ENCODE data around the gene TMCO4.

The TMCO4 gene

DNA sequence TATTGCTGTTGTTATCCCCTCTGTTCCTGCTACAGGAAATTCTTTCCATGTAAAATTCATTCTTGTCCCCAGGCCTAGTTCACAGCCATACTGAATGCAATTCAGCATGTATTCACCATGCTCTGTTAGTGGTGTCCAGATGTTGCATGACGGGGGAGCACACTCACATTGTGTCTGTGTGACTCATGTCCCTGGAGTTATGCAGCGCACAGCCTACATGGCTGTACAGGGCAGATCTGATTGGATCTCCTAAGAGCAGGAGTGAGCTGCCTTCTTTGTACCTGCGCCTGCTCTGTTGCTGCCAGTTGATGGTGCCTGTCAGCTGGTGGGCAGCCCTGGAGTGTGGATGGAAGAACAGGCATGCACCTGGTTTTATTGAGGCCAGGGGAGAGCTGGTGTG lies 117.5 kb downstream of the TMCO4 start:
- no peak for DNase-seq

DNA sequence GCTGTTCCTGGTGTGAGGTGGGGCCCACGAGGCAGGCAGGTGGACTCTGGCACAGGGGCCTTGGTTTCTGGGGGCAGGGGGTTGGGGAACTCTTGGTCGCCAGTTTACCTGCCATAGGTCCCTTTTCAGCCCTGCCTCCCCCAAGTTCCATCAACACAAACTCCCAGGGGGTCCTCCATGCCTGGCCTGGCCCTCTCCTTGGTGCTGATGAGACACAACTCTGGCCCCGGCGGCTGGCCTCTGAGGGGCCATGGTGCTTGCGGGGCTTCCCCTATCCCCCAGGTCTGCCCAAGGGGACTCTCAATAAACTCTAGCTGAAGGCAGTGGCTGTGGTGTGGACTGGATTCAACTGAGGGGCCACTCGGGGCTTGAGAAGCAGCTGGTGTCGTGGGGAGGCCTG lies 119.1 kb downstream of the TMCO4 start:
- DNase-seq, result no peak

DNA sequence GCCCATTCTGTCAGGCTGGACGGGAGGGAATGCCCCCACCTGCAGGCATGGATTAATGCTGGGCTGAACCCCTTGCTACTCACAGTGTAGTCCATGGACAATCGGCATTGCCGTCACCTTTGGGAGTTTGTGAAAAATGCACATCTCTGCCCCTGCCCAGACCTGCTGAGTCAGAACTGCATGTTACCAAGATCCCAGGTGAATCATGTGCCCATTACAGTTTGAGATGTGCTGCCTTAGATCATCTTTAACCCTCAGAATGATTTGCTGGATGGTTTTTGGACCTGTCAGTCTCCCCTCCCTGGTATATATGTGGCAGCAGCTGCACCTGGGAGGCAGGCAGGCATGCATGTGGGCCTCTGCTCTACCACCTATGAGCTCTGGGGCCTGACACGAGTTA lies 120.0 kb downstream of the TMCO4 start:
- DNase-seq, result no peak

DNA sequence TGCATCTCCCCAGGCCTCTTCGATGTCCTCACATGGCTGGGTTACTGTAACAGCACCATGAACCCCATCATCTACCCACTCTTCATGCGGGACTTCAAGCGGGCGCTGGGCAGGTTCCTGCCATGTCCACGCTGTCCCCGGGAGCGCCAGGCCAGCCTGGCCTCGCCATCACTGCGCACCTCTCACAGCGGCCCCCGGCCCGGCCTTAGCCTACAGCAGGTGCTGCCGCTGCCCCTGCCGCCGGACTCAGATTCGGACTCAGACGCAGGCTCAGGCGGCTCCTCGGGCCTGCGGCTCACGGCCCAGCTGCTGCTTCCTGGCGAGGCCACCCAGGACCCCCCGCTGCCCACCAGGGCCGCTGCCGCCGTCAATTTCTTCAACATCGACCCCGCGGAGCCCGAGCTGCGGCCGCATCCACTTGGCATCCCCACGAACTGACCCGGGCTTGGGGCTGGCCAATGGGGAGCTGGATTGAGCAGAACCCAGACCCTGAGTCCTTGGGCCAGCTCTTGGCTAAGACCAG lies 120.7 kb downstream of the TMCO4 start:
- no peak for DNase-seq

DNA sequence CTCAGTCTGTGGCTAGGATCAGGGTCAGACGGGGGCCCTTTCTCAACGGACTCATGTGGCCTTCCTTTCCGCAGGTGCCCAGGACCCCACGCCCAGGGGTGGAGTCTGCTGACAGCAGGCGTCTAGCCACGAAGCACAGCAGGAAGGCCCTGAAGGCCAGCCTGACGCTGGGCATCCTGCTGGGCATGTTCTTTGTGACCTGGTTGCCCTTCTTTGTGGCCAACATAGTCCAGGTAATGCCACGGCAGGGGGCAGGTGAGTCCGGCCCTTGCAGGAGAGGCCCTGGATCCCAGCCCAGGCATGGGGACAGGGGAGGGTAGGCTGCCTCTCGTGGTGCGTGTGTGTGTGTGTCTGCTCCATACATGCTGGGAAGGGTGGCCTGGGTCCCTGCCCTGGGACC lies 121.2 kb downstream of the TMCO4 start:
- no peak for DNase-seq

DNA sequence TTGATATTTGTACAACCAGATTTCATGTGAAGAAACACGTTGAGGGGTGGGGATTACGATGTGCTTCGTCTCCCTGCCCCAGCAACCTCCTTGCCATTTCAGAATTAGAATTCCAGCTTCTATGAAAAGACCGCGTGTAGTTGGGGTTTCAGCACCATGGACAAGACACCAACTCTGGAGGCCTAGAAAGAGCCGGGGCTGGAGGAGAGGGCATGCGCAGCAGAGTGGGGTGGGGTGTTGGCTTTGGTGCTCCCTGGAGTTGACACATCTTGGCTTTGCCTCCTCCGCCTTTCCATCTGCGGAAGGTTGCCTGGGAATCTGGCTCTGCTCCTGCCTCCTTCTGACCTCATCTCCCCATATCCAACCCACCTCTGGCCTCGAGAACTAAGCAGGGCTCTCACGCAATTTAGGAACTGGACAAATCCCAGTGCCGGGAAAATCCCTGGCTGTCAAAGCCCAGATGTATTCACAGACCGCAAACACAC lies 123.2 kb downstream of the TMCO4 start:
- no peak for DNase-seq

DNA sequence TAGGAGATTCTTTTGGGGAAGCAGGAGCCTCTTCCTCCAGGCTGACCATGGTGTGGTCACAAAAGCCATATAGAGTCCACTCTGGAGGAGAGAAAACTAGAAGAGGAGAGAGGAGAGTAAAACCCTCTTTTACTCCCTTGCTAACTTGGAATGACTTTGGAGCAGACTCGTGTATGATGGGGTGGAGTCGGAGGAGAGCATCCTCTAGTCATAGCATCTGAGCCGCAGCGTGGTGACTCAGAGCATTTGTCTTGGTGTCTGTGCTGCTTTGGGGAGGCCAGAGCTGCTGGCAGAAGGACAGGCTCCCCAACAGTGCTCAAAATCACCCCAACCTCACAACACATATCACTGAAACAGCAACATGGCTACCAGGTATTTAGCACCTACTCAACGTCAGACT lies 123.9 kb downstream of the TMCO4 start:
- no peak for DNase-seq

DNA sequence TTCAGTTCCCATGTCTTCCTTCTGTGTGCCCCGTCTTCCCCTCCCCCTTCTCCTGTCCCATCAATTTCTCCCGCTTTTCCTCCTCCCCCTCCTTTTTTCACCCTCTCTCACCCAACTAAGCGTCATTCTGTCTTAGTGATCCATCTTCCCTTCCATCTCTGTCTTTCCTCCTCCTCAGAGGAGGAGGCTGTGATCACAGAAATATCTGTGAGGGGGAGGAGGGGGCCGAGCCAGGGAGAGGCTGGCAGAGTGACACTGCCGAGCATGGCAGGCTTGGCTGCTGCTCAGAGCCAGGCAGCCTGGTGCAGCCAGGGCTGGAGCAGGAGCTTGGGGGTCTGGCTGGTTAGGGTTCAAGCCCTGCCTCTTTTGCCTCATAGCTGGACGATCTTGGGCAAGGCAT lies 127.5 kb downstream of the TMCO4 start:
- DNase-seq, result no peak

DNA sequence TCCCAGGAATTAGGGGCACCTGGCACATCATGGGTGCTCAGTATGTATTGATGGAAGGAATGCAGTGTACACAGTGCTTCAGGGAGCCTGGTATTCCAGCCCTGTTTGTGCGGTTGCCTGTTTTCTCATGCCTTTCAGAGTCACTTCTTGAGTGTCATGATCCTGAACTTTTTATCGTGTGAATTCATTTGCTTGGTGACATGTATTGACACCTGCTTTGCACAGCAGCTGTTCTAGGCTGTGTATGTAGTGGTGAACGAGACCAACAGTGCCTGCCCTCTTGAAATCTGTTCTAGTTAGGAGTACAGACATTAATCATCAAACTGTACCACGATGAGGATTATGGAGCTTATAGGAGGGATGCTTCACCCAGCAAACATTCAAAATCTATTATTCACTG lies 128.9 kb downstream of the TMCO4 start:
- DNase-seq, result no peak

DNA sequence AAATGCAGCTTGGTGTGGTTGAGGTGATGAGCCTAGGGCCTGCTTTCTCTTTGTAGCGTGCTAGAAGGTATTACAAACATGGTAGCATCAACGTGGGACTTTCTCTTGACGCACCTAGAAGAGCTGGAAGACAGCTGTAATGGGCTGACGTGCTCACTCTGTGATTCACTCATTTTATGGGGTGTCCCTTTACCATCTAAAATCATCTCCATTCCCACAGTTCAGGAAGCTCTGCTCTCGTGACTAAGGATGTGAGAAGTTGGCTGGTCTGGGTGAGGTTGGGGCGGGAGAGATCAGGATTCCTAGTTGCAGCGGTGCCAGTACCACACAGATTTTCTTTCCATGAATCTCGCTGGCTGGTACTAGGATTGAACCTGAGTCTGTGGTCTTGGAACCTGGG lies 130.8 kb downstream of the TMCO4 start:
- DNase-seq, result no peak

DNA sequence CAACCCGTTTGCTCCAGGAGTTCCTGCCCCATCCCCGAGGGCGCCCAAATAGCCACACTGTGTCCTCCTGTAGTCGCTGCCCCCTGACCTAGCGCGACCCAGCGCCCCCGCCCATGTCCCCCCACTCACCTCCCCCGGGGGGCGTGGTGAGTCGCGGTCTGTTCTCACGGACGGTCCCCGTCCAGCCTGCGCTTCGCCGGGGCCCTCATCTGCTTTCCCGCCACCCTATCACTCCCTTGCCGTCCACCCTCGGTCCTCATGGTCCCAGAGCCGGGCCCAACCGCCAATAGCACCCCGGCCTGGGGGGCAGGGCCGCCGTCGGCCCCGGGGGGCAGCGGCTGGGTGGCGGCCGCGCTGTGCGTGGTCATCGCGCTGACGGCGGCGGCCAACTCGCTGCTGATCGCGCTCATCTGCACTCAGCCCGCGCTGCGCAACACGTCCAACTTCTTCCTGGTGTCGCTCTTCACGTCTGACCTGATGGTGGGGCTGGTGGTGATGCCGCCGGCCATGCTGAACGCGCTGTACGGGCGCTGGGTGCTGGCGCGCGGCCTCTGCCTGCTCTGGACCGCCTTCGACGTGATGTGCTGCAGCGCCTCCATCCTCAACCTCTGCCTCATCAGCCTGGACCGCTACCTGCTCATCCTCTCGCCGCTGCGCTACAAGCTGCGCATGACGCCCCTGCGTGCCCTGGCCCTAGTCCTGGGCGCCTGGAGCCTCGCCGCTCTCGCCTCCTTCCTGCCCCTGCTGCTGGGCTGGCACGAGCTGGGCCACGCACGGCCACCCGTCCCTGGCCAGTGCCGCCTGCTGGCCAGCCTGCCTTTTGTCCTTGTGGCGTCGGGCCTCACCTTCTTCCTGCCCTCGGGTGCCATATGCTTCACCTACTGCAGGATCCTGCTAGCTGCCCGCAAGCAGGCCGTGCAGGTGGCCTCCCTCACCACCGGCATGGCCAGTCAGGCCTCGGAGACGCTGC lies 133.9 kb downstream of the TMCO4 start:
- no peak for DNase-seq

DNA sequence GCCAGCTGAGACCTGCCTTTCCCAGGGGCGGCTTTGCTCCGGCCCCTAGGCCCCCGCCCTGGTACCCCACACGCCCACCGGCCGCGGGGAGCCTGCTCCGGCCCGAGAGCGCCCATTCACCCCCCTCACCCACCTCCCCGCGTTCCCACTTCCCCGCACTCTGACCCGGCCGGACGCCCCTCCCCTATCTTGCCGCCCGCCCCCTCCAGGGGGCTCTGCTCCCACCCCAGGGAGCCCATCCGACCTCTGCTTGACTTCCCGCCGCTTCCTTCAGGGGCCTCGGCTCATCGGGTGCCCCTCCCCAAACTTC lies 134.6 kb downstream of the TMCO4 start:
- no peak for DNase-seq

DNA sequence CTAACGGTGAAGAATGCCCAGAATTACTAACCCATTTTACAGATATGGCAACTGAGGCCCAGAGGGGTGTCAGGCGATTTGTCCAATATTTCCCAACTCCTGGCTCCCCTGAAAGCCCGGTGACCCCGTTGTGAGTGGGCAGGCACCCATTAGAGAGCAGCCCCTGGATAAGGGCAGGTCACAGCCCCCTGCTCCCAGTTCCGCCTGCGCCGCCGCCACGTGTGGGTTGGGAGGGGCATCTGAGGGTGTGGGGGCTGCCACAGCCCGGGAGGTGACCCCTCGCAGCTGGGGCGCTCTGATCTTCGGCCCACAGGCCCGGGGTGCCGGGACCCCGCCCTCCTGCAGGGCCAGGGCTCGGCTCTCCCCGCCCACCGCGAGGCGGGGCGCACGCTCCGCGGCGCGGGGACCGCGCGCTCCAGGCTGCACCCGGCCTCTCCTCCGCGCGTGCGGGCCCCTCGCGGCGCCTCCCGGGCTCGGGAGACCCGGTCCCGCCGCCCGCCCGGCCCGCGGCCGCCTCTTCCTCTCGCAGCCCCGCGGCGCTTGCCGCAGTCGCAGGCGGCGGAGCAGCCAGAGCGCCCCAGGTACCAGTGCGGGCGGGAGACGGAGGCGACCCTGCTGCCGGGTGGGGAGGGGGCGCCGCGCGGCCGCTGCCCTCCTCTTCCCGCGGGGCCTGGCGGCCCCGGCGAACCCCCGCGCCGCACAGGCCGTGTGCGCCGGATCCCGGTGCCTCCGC lies 135.1 kb downstream of the TMCO4 start, which contains the start of gene HTR6:
Gene HTR6 (plus strand): TSS at position 423 of the 733 bp plus-strand sequence. CDS start 879 bp downstream, outside the sequence.
- no peak for DNase-seq

DNA sequence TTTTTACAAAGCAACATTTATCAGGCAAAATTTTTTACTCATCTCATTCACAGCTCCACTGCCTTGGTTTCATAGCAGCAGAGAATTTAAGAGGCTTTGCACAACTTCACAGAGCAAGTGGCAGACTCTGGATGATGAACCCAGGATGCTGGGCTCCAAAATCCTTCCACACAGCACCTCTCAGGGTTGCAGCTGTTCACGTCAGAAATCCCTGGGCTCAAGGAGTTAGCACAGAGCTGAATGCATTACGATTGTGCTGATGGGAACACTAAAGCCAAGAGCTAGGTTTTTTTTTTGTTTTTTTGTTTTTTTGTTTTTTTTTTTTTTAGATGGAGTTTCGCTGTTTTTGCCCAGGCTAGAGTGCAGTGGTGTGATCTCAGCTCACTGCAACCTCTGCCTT lies 137.4 kb downstream of the TMCO4 start:
- DNase-seq, result no peak

DNA sequence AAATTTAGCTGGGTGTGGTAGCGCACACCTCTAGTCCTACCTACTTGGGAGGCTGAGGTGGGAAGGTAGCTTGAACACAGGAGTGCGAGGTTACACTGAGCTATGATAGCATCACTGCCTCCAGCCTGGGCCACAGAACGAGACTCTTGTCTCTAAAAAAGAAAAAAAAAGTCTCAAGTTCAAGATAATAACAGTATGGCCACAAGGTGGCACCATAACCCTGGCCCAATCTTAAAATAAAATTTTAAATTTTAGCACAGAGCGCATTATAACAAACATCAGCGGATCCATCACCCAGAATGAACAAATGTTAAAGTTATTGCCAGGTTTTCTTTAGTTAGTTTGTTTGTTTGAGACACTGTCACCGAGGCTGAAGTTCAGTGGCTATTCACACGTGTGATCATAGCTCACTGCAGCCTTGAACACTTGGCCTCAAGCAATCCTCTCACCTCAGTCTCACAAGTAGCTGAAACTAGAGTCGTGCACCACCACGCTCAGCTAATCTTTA lies 137.9 kb downstream of the TMCO4 start:
- peak in 1 of 2 donors; percentile 13 for DNase-seq

DNA sequence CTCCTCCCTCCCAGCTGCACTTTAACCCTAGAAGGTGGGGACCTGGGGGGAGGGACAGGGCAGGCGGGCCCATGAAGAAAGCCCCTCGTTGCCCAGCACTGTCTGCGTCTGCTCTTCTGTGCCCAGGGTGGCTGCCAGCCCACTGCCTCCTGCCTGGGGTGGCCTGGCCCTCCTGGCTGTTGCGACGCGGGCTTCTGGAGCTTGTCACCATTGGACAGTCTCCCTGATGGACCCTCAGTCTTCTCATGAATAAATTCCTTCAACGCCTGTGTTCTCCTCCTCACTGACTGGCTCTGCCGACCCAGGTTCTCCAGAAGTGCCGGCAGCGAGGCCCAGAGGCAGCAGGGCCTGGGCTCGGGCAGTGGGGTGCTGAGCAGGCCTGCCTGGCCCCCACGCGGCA lies 141.5 kb downstream of the TMCO4 start:
- DNase-seq, result no peak

DNA sequence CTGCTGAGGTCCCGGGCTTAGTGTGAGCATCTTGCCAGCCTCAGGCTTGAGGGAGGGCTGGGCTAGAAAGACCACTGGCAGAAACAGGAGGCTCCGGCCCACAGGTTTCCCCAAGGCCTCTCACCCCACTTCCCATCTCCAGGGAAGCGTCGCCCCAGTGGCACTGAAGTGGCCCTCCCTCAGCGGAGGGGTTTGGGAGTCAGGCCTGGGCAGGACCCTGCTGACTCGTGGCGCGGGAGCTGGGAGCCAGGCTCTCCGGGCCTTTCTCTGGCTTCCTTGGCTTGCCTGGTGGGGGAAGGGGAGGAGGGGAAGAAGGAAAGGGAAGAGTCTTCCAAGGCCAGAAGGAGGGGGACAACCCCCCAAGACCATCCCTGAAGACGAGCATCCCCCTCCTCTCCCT lies 142.2 kb downstream of the TMCO4 start:
- DNase-seq, result no peak

DNA sequence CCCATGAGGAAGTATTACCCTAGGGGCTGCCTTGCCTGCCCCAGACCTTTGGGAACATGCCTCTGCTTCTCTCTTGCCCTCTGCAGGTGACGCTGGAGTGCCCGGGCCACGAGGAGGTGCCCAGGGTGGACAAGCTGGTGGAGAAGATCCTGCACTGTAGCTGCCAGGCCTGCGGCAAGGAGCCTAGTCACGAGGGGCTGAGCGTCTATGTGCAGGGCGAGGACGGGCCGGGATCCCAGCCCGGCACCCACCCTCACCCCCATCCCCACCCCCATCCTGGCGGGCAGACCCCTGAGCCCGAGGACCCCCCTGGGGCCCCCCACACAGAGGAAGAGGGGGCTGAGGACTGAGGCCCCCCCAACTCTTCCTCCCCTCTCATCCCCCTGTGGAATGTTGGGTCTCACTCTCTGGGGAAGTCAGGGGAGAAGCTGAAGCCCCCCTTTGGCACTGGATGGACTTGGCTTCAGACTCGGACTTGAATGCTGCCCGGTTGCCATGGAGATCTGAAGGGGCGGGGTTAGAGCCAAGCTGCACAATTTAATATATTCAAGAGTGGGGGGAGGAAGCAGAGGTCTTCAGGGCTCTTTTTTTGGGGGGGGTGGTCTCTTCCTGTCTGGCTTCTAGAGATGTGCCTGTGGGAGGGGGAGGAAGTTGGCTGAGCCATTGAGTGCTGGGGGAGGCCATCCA lies 142.8 kb downstream of the TMCO4 start:
- no peak for DNase-seq

DNA sequence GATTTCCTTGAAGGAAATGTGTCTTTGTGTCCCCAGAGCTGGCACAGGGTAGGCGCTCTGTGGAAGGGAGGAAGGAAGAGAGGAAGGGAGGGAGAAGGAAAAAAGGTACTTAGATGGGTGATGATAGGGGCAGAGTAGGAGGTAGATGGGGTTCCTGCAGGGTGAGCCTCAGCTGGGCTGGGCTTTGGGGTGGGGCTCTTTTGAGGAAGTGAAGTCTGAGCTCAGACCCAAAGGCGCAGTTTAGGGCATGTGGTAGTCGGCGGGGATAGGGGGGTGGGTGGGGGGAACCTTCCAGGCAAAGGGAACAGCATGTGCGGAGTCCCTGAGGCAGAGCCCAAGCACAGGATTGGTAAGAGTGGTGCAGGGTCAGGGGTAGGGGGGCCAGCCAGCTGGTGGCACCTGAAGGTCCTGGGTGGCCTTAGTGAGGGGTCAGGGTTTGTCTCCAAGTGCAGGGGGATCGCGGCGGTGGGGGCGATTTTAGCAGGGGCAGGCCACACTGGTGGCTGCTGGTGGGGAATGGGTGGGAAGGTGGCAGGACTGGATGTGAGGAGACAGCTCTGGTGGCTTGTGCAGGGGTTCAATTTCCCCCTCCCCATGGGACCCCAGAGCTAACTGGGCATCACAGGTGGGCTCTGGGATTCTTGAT lies 143.5 kb downstream of the TMCO4 start:
- DNase-seq, result no peak

DNA sequence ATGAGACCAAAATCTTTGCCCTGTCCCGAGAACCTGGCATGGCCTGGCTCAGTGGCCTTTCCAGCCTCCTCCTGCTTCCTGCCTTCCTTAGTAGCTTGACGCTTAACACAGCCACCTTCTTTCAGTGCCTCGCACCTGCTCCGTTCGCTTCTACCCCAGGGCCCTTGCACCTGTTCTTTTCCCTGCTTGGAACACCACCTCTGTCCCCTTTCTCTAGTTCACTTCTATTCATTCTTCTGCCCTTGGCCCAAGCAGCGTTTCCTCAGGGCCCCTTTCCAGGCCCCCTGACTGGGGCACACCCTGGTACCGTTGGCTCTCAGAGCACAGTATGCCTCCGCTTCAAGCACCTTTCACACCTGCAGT lies 144.0 kb downstream of the TMCO4 start:
- DNase-seq, result no peak

DNA sequence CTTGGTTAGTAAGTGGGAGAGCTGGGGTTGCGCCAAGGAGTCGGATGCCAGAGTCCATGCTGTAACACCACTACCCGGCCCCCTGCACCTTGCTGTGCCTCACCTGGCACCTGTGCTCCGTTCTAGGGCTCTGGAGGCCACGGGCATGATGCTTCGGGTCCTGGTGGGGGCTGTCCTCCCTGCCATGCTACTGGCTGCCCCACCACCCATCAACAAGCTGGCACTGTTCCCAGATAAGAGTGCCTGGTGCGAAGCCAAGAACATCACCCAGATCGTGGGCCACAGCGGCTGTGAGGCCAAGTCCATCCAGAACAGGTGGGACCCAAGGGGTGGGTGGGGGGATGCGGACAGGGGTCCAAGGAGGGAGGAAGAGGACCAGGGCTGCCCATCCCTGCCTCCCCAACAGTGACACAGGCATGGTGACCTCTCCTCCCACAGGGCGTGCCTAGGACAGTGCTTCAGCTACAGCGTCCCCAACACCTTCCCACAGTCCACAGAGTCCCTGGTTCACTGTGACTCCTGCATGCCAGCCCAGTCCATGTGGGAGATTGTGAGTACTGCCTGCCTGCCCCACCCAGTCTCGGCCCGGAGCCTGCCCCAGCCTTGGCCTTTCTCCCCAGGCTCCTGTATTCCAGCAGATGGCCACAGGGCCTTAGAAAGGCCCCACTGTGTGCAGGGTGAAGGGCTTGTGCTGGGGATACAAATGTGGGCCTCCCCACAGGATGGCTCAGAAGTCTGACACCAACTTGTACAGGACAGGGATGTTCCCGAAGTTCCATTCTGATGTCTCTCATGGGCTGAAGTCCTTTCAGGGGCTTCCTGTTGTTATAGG lies 144.6 kb downstream of the TMCO4 start:
- DNase-seq, result no peak

DNA sequence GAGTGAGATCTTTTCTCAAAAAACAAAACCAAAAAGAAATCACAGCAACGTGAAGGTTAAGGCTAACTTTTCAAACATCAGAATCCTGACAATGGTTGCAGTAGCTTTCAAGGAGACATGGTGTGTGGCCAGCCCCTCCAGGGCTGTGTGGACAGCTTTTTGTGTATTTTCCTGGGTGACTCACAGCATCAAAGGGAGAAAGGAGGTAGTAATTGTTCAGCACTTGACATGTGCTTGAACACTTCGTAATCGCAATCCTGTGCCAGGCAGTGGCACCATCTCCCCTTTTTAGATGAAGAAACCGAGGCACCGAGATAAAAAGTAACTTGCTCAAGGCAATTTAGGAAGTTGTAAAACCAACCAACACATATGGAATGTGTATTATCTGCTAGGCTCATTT lies 145.3 kb downstream of the TMCO4 start:
- DNase-seq, result no peak
